ENCODE measurements around the gene PHLDA2. TPM values are rescaled to one million over a fixed set of nuclear protein-coding genes. Genes with fewer than 3 reads are reported as not detected.
A peak's percentile ranks its signal among the peaks of the same experiment; 100 is the strongest.

Gene PHLDA2
- total and polyA plus RNA-seq, 9 of the 15 experiments (the other 6 are each of a cell fraction or from before 2014, with no cell fraction given), result 0.43 to 42.4 (median 4.7) TPM

GRCh38 chr11:2898366-2899079 is 30.7 kb downstream of the PHLDA2 start:
- POLR2A ChIA-PET, result interaction anchor here (0.6 kb wide), 2 partner anchors 28 to 159 kb away, joined by 3 read pairs; partner anchors contain the start of gene CARS1
- Histone ChIP-seq H3K4me3 (no peak overlapping the region), H3K9me1 (ENCODE audit: control insufficient read depth, insufficient read depth, low read length) (no peaks in the 10 kb centered on the region), H3K4me1 (replicated peaks in 1 of 2; ENCODE audit: control insufficient read depth in 2 of 2, insufficient read depth in 2 of 2, low read length in 2 of 2) (peaks cover 32 to 65% of the 10 kb centered on the region in 2 experiments), H2AFZ (ENCODE audit: low read depth, low read length) (peak overlapping the region; percentile 51; the same call in 1 of the 2 replicates), H3K9ac (ENCODE audit: insufficient read depth in 1 of 2, low read depth in 2 of 2, low read length in 2 of 2) (peak overlapping the region in 1 of 2 experiments; percentile 73; a peak in 1 of 4 replicates), H3K79me2 (ENCODE audit: control insufficient read depth, insufficient read depth, low read length) (0 out of 3 replicates have a peak, but pooled peaks cover 2% of the 10 kb centered on the region), H3K36me3 (ENCODE audit: control insufficient read depth, insufficient read depth, low read length) (no peaks in the 10 kb centered on the region), H4K20me1 (replicated peaks; ENCODE audit: control insufficient read depth, insufficient read depth, low read length) (no peaks in the 10 kb centered on the region), H3K9me3 (replicated peaks; ENCODE audit: control insufficient read depth, insufficient read depth, low read depth, low read length) (no peaks in the 10 kb centered on the region), H3K4me2 (ENCODE audit: insufficient read depth, low read length) (no peak overlapping the region), H3K27me3 (ENCODE audit: control insufficient read depth in 2 of 2, insufficient read depth in 2 of 2, low read length in 2 of 2) (no peaks in the 10 kb centered on the region), H3K27ac (ENCODE audit: extremely low read depth, low read depth, low read length) (no peak overlapping the region; the same call in 2 of the 3 replicates)
- ATAC-seq, result no peak
- CTCF ChIA-PET (ENCODE audit: low intra/inter-chr PET ratio), result interaction anchor here (0.5 kb wide), 1 partner anchor 444 kb away, joined by 3 read pairs; no protein-coding TSS in a partner anchor
- WGBS (ENCODE audit: insufficient coverage, low coverage, missing lambda C conversion rate), result 30% methylated on average over 11 of the region's 12 CpGs
- intact Hi-C loops (cut with micrococcal nuclease), result loop anchor here (10.0 kb wide), 3 partner anchors 196 to 594 kb away; partner anchors contain the start of genes C11orf21 and TSPAN32
- in situ Hi-C loops (cut with MboI), result loop anchor here (5.0 kb wide), 1 partner anchor 471 kb away; no protein-coding TSS in a partner anchor
- peak; percentile 54 for FAIRE-seq
- peak in 2 of 4 experiments; percentile 44 to 73 for DNase-seq (ENCODE audit: extremely low read depth in 1 of 4, low spot score in 3 of 4)
- no TSS peak for BruUV-seq (replicated peaks)
- TF ChIP-seq EP400 (IDR thresholded peaks at IDR 0.05) (peak; percentile 69), RBM34 (IDR thresholded peaks at IDR 0.05; ENCODE audit: borderline replicate concordance, insufficient read depth, low read length) (no peak), ZNF609 (CRISPR knock-in tag; IDR thresholded peaks at IDR 0.05; ENCODE audit: borderline replicate concordance) (peak; percentile 59; the same call in 1 of the 2 replicates), ZMIZ1 (IDR thresholded peaks at IDR 0.05; ENCODE audit: low read depth in 2 of 2, low read length in 2 of 2) (no peak), ZNF589 (CRISPR knock-in tag; IDR thresholded peaks at IDR 0.05; ENCODE audit: low read depth) (peak; percentile 92), ZSCAN29 (IDR thresholded peaks at IDR 0.05) (no peak), CEBPG (CRISPR knock-in tag; IDR thresholded peaks at IDR 0.05) (peak; percentile 89), CEBPG (tag; conservative IDR thresholded peaks at IDR 0.05 in 1 of 2, IDR thresholded peaks at IDR 0.05 in 1 of 2) (peak; percentile 47 to 78), ZNF395 (CRISPR knock-in tag; IDR thresholded peaks at IDR 0.05) (peak; percentile 86), KLF13 (tag; IDR thresholded peaks at IDR 0.05; ENCODE audit: borderline replicate concordance, low read depth) (no peak)

All from K562 (cell line).